GM12891 (cell line): ENCODE results near the gene STXBP4.

Experiments
- POLR2A ChIP-seq: IDR thresholded peaks from 2 replicates; pipeline ENCODE4 v1.6.1; 2011; ENCODE audit warnings: low read depth, low read length, control low read depth
- POLR2AphosphoS5 ChIP-seq: IDR thresholded peaks from 2 replicates; pipeline ENCODE4 v1.6.1; 2011; ENCODE audit warnings: low read depth, low read length, control low read depth
- SPI1 ChIP-seq: IDR thresholded peaks from 2 replicates; pipeline ENCODE4 v1.6.1; 2011; ENCODE audit warnings: low read depth, low read length, control low read depth
- TAF1 ChIP-seq: IDR thresholded peaks from 2 replicates; pipeline ENCODE4 v1.6.1; 2011; ENCODE audit warnings: low read depth, low read length, control low read depth

DNA sequence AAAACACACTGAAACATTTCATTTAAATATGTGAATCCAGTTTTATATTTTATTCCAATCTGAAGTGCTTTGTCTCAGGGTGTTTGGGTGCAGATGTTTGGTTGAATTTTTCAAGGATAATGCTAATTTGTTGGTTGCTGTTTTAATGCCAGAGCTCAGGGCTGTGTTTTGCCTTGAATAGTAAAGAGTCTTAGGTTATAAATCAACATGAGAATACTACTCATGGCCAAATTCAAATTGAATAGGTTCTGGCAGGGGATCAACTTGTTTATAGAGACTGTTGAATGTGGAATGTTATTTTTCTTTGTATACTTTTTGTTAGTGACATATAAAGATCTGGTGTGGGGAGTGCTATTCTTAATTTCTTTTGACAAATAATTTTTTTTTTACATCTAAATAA is 49.1 kb upstream of the STXBP4 start:
- no peak for TF ChIP-seq POLR2AphosphoS5
- TF ChIP-seq POLR2A: no peak
- TF ChIP-seq TAF1: no peak
- no peak for TF ChIP-seq SPI1
